Measurements from ENCODE around the gene MAB21L4.

The MAB21L4 gene

DNA sequence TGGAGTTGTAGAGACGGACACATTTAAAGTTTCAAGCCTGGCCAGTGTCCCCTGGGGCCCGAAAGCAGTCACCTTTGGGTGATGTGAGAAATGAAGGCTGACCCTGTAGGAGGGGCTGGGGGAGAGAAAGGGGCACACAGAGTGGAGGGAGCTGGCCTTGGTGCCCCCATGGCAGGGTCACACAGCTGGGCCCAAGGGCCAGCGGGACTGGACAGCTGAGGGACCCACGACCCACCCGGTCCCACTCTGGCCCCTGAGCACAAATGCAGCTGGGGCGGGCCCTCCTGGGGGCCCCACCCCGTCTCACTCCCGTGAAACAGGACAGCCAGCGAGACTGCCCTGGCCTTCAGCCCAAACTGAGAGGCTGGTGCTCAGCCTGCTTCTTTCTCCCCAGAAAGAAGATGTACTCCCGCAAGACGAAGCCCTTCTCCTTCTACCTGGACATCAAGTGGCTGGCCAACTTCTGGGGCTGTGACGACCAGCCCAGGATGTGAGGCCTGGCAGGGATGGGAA, 21.2 kb downstream of the MAB21L4 start:
- no peaks in the 10 kb centered on the region for H3K4me1 ChIP-seq (ENCODE audit: control insufficient read depth, low read length)
- no peaks in the 10 kb centered on the region for H3K79me2 ChIP-seq (ENCODE audit: control insufficient read depth, low read length)
- no peaks in the 10 kb centered on the region for H3F3A ChIP-seq (ENCODE audit: control insufficient read depth, insufficient read depth)
- no peaks in the 10 kb centered on the region for H4K20me1 ChIP-seq (ENCODE audit: control insufficient read depth, insufficient read depth, low read depth, low read length)
- H3K4me3 ChIP-seq (ENCODE audit: low read length) = no peak overlapping the region
- no peaks in the 10 kb centered on the region for H3K9me2 ChIP-seq (replicated peaks; ENCODE audit: control insufficient read depth, low read length)
- H3K27ac ChIP-seq (ENCODE audit: low read depth, low read length) = no peak overlapping the region
- H3K4me2 ChIP-seq (ENCODE audit: low read length) = no peak overlapping the region
- H3K27me3 ChIP-seq (ENCODE audit: control insufficient read depth, low read length) = no peaks in the 10 kb centered on the region
- no peaks in the 10 kb centered on the region for H3K9me3 ChIP-seq (ENCODE audit: control insufficient read depth, insufficient read depth, low read length)
- TF ChIP-seq EZH2phosphoT487 (IDR thresholded peaks at IDR 0.05; ENCODE audit: borderline replicate concordance, low read length) = no peak
- TF ChIP-seq, protein P1, sequence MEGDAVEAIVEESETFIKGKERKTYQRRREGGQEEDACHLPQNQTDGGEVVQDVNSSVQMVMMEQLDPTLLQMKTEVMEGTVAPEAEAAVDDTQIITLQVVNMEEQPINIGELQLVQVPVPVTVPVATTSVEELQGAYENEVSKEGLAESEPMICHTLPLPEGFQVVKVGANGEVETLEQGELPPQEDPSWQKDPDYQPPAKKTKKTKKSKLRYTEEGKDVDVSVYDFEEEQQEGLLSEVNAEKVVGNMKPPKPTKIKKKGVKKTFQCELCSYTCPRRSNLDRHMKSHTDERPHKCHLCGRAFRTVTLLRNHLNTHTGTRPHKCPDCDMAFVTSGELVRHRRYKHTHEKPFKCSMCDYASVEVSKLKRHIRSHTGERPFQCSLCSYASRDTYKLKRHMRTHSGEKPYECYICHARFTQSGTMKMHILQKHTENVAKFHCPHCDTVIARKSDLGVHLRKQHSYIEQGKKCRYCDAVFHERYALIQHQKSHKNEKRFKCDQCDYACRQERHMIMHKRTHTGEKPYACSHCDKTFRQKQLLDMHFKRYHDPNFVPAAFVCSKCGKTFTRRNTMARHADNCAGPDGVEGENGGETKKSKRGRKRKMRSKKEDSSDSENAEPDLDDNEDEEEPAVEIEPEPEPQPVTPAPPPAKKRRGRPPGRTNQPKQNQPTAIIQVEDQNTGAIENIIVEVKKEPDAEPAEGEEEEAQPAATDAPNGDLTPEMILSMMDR (IDR thresholded peaks at IDR 0.05; ENCODE audit: low read depth, low read length, poor library complexity, severe bottlenecking) = no peak
- H3K36me3 ChIP-seq (ENCODE audit: control insufficient read depth, low read length) = no peaks in the 10 kb centered on the region

- no peak overlapping the region for H3K4me3 ChIP-seq (ENCODE audit: low read length)
- H3K4me1 ChIP-seq (ENCODE audit: control insufficient read depth, low read length) = no peaks in the 10 kb centered on the region
- no peaks in the 10 kb centered on the region for H4K20me1 ChIP-seq (ENCODE audit: control insufficient read depth, insufficient read depth, low read depth, low read length)
- TF ChIP-seq, protein P1 (IDR thresholded peaks at IDR 0.05; ENCODE audit: low read depth, low read length, poor library complexity, severe bottlenecking) = no peak
- TF ChIP-seq EZH2phosphoT487 (IDR thresholded peaks at IDR 0.05; ENCODE audit: borderline replicate concordance, low read length) = no peak
- no peaks in the 10 kb centered on the region for H3K9me3 ChIP-seq (ENCODE audit: control insufficient read depth, insufficient read depth, low read length)
- no peaks in the 10 kb centered on the region for H3K9me2 ChIP-seq (replicated peaks; ENCODE audit: control insufficient read depth, low read length)
- H3K36me3 ChIP-seq (ENCODE audit: control insufficient read depth, low read length) = no peaks in the 10 kb centered on the region
- H3K4me2 ChIP-seq (ENCODE audit: low read length) = no peak overlapping the region
- no peaks in the 10 kb centered on the region for H3K79me2 ChIP-seq (ENCODE audit: control insufficient read depth, low read length)
- no peak overlapping the region for H3K27ac ChIP-seq (ENCODE audit: low read depth, low read length)
- H3F3A ChIP-seq (ENCODE audit: control insufficient read depth, insufficient read depth) = no peaks in the 10 kb centered on the region
- no peaks in the 10 kb centered on the region for H3K27me3 ChIP-seq (ENCODE audit: control insufficient read depth, low read length)
These were observed 21.9 kb downstream of the MAB21L4 start for GRCh38 chr2:240873805-240874714.

DNA sequence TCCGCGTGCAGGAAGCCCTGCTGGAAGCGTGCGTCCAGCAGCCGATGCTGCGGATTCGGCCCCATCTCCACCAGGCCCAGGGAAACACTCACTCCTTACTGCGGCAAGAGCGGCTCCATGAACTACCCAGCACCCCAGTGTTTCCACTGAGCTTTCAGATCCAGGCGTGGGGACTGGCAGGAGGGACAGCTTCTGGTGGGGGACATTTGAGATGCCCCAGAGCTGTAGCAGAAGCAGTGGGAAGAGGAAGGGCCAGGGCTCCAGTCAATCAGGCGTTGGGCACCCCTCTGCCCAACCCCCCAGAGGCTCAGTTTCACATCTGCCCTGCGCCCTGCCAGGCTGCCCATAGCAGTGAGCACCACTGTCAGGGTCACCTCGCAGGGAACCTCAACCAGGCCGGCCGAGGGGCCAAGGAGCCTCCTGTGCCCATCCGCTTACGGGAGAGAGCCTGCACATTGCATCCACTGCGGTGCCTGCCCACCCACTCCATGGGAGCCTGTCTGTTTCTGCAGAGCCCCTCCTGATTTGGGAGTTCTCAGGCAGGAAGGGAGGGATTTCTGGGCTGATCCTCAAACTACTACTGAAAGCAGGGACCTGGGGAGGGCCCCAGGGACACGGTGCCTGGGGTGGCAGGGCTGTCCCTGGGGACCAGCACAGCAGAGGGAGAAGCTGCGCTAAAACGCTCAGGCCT, 22.7 kb downstream of the MAB21L4 start:
- Histone ChIP-seq H3F3A (ENCODE audit: control insufficient read depth, insufficient read depth) (no peaks in the 10 kb centered on the region), H4K20me1 (ENCODE audit: control insufficient read depth, insufficient read depth, low read depth, low read length) (no peaks in the 10 kb centered on the region), H3K36me3 (ENCODE audit: control insufficient read depth, low read length) (no peaks in the 10 kb centered on the region), H3K9me2 (replicated peaks; ENCODE audit: control insufficient read depth, low read length) (no peaks in the 10 kb centered on the region), H3K4me1 (ENCODE audit: control insufficient read depth, low read length) (no peaks in the 10 kb centered on the region), H3K9me3 (ENCODE audit: control insufficient read depth, insufficient read depth, low read length) (no peaks in the 10 kb centered on the region), H3K27ac (ENCODE audit: low read depth, low read length) (no peak overlapping the region), H3K4me2 (ENCODE audit: low read length) (no peak overlapping the region), H3K4me3 (ENCODE audit: low read length) (no peak overlapping the region), H3K27me3 (ENCODE audit: control insufficient read depth, low read length) (no peaks in the 10 kb centered on the region), H3K79me2 (ENCODE audit: control insufficient read depth, low read length) (no peaks in the 10 kb centered on the region)
- no peak for TF ChIP-seq EZH2phosphoT487 (IDR thresholded peaks at IDR 0.05; ENCODE audit: borderline replicate concordance, low read length)
- TF ChIP-seq, protein P1 (IDR thresholded peaks at IDR 0.05; ENCODE audit: low read depth, low read length, poor library complexity, severe bottlenecking) = no peak

Measured in DOHH2 (cell line).